ENCODE results near the gene ZBTB47.
A peak's percentile ranks its signal among the peaks of the same experiment; 100 is the strongest.

Gene ZBTB47

DNA sequence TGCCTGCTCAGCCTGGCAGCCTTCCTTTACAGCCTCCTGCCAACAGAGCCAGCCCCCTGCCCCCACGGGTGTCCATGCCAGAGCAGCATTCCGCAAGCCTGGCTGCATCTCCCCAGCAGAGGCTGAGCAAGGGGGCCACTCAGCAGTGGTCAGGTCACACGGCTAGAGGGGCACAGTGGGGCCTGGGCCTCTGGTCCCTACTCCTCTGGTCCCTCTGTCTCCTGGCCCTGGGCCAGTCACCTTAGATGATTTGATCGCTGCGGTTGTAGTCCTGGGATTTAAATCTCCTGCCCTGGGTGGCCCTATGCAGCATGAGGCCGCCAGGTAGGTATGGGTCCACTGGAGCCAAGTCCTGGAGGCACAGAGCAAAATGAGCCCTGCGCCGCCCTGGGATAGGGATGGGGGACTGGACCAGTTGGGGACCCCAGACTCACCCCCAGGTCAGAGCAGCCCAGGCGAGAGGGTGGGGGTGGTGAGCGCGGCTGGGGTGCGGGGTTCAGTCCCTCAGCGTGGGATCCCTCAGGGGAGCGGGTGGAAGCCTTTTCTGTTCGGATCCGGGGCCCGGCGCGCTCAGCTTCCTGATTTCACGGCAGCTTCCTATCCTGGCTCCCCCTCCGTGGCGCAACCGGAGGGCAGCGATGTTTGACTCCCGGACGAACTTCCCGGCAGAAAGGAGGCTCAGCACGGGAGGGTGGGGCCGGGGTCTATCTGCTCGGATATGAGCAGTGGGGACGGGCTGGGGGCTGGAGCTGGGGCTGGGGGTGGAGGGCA, at the start of gene ZBTB47:
TSS of gene ZBTB47 (plus strand) at position 138 of the 771 bp plus-strand sequence. CDS start 4,659 bp downstream, outside the sequence.
- no peak for DNase-seq (ENCODE audit: low read depth in 2 of 2)

DNA sequence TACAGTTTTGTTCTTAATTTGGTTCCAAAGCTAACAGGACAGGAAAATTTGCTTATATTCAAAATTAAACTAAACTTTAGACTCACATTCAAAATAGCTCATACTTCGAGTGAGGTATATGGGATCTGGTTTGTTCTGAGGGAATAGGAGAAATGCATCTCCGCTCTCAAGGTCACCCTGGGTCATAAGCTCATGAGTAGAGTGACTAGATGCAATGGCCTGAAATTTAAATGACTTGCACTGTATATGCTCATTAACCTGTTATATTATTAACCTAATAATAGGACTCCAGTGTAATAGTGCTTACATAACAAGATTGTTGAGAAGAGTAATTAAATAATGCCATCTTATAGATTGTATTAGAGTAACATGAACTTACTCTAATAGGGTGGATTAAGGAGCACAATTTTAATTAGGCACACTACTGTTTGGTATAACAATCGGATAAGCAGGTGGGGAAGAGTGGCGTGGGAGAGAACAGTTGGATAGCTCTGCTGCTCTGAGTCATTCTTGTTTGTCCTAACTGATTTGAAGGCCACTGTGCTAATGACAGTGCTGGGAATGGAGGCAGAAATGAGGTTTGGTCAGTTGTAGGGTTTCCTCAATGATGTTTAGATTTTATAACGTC, 47.8 kb upstream of the ZBTB47 start:
- DNase-seq (ENCODE audit: low read depth in 2 of 2), result no peak

DNA sequence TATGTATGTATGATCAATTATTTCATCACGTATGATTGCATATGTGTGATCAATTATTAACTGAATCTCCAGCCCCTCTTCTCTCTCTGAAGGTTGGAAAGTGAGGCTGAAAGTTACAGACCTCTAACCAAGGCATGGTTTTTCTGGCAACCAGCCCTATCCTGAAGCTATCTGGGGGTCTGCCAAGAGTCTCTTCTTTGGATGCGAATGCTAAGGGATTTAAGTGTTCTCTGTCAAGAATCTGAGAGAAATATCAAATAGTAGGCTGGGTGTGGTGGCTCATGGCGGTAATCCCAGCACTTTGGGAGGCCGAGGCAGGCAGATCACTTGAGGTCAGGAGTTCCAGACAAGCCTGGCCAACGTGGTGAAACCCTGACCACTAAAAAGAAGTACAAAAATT, 44.9 kb upstream of the ZBTB47 start:
- no peak for DNase-seq (ENCODE audit: low read depth in 2 of 2)

DNA sequence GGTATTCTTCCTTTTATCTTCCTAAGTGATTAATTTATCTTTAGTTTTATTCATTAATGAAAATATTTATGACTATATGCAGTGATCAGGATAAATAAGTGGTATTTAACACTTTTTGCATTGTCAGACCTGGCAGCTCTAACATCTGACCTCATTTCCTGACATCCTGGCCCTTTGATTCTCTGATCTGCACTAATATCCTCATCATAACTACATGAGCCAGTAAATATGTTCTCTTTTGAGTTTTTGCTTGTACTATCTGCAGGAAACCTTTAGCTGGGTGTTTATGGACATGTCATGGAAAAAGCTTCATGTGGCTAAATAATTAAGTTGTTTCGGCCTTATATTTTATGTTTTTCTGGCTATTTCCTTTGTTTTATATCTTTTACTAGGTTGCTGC, 42.5 kb upstream of the ZBTB47 start:
- DNase-seq (ENCODE audit: low read depth in 2 of 2), result no peak

DNA sequence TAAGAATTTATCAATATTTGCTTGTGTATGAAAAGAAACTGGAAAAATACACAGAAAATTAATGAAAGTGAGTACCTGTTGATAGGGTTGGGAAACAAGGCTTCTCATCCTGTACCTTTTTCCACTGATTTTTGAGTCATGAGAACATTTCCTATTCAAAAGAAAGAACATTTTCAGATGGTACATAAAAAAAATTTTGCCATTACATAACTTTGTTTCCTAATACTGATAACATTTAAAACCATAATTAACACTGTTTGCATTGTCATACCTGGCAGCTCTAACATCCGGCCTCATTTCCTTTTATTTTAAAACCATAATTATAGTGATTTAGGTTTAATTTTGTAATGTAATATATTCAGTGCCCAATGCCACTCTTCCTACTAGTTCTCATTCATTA, 41.3 kb upstream of the ZBTB47 start:
- DNase-seq (ENCODE audit: low read depth in 2 of 2), result no peak

DNA sequence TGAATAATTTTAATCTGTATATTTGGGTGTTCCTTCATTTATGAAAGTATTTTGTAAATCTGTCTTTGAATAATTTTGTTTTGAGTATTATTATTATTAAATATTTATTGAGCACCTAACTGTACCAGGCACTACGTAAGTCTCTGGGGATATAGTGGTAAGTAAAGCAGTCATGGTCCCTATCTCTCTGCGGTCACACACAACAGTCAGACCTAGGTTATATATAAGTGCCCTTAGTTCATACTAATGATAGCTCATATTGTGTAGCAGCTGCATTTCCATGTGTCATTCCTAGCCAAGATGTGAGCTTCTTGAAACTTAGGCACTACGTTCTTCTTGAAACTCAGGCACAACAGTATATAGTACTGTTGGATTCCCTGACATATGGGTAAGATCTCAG, 40.6 kb upstream of the ZBTB47 start:
- DNase-seq (ENCODE audit: low read depth in 2 of 2), result no peak

DNA sequence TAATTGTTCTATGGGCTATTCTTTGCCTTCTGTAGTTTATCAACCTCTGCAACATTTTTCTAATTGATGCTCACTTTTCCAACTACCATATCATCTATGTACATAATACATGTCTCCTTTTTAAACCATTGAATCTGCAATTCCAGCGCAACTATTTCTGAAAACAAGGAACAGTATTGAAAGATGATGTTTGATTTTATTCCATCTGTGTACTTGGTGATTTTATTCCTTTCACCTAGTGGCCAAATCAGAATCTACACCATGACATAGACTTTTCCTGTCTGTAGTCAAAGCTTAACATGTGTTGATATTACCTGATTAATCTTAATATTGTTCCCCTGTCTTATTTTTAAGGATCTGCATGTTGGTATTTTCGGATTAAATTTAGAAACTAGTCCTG, 40.0 kb upstream of the ZBTB47 start:
- DNase-seq (ENCODE audit: low read depth in 2 of 2), result no peak

DNA sequence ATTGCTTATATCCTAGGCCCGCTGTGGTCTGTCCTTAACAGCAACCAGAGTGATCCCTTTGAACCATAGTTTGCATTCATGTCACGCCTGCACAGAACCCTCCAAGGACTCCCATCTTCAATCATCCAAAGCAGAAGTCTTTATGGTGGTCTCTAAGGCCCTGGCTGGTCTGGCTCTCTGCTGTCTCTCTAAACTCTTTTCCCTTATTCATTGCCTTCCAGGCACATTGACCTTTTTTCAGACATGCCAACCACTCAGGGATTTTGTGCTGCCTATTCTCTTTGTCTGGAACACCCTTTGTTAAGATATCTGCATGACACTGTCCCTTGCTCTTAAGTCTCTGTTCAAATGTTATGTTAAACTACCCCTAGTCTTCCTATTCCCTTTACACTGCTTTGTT, 21.9 kb upstream of the ZBTB47 start:
- no peak for DNase-seq (ENCODE audit: low read depth in 2 of 2)

DNA sequence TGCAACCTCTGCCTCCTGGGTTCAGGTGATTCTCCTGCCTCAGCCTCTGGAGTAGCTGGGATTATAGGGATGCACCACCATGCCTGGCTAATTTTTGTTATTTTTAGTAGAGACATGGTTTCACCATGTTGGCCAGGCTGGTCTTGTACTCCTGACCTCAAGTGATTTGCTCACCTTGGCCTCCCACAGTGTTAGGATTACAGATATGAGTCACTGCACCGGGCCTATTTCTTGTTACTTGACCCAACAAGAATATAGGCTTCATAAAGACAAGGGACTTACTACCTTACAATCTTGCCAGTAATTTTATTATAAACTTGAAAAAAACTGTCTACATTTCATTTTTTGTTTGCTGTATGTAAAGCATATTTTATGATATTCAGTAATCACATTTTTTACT, 21.4 kb upstream of the ZBTB47 start:
- no peak for DNase-seq (ENCODE audit: low read depth in 2 of 2)

DNA sequence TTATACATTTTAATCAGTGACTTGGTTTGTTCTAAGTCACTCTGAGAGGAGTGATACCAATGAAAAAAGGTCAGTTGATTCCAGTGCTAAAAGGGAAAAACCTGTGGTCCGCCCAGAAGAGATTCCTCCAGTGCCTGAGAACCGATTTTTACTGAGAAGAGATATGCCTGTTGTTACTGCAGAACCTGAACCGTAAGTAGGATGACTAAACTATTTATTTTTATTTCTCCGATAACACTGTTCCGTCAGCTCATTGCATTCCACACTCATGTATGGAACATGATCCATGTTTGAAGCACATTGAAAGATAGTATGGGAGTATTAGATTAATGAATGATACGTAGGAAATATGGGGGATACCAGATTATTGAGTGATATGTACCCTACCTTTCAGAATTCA, 20.0 kb upstream of the ZBTB47 start:
- DNase-seq (ENCODE audit: low read depth in 2 of 2), result no peak

DNA sequence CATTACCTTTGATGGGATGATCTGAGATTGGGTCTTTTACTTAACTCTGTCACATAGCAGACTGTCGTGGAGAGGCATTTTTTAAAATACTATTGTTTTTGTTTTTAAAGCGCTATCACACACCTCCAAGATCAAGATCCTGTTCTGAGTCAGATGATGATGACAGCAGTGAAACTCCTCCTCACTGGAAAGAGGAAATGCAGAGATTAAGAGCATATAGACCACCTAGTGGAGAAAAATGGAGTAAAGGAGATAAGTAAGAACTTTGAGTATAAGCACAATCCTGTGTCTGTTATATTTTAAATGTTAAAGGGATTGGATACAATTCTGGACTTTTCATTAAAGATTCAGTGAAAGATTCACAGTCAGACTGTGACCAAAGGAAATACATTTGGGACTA, 18.4 kb upstream of the ZBTB47 start:
- no peak for DNase-seq (ENCODE audit: low read depth in 2 of 2)

DNA sequence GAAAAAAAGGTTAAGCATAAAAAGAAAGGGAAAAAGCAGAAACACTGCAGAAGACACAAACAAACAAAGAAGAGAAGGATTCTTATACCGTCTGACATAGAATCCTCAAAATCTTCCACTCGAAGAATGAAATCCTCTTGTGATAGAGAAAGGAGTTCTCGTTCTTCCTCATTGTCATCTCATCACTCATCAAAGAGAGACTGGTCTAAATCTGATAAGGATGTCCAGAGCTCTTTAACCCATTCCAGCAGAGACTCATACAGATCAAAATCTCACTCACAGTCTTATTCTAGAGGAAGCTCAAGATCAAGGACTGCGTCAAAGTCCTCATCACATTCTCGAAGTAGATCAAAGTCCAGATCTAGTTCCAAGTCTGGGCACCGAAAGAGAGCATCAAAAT, 16.5 kb upstream of the ZBTB47 start:
- no peak for DNase-seq (ENCODE audit: low read depth in 2 of 2)

DNA sequence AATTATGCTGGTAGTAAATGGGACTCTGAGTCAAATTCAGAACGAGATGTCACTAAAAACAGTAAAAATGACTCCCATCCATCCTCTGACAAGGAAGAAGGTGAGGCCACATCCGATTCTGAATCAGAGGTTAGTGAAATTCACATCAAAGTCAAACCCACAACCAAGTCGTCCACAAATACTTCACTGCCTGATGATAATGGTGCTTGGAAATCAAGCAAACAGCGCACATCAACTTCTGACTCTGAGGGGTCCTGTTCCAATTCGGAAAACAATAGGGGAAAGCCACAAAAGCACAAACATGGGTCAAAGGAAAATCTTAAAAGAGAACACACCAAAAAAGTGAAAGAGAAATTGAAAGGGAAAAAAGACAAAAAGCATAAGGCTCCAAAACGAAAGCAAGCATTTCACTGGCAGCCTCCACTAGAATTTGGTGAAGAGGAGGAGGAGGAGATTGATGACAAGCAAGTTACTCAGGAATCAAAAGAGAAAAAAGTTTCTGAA, 15.1 kb upstream of the ZBTB47 start:
- peak in 1 of 2 donors; percentile 39 for DNase-seq (ENCODE audit: low read depth in 2 of 2)

DNA sequence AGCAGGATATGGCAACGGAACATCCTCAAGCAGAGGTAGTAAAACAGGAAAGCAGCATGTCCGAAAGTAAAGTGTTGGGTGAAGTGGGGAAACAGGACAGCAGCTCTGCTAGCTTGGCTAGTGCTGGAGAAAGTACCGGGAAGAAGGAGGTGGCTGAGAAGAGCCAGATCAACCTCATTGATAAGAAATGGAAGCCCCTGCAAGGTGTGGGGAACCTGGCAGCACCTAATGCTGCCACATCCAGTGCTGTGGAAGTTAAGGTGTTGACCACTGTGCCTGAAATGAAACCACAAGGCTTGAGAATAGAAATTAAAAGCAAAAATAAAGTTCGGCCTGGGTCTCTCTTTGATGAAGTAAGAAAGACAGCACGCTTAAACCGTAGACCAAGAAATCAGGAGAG, 14.3 kb upstream of the ZBTB47 start:
- no peak for DNase-seq (ENCODE audit: low read depth in 2 of 2)

DNA sequence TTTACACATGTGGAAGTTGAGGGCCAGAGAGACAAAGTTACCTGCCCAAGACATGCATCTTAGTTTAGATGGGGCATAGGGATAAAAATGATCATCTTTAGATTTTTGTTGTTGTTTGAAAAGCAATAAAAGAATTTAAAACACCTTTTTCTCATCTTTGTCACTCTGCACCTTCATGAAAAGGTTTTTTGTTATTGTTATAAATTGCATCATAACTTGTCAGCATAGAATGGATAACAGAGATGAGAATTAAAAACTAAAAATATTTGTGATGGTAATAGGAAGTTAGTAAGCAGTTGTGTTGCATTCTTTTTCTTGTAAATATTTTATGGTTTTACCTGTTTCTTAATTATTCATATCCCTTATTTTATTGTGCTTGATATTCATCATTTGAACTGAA, 13.4 kb upstream of the ZBTB47 start:
- no peak for DNase-seq (ENCODE audit: low read depth in 2 of 2)

DNA sequence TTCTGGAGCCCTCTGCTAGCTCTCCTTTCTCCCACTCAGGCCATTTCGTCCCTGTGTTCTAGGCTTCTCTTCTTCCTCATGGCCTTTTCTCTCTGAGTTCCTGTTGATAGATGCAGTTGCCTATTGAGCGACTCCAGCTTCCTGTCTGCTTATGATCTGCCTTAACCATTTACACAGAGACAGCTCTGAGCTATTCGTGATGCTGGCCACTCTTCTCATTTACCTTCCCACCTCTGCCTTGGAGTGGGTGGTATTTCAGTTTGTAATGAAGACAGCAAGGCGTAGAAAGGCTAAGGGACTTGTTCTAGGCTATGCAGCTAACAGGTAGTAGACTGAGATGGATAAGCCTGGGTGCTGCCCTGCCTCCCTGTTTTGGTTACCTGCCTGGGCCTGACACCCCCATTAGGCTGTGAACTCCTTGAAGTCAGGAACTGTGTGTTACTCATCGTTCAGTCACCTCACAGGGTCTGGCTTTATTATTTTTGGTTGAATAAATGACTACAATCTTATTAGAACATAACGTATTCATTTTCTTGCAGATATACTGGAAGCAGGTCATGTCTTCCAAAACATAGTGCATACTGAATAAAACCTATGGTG, 12.6 kb upstream of the ZBTB47 start:
- DNase-seq (ENCODE audit: low read depth in 2 of 2), result no peak

DNA sequence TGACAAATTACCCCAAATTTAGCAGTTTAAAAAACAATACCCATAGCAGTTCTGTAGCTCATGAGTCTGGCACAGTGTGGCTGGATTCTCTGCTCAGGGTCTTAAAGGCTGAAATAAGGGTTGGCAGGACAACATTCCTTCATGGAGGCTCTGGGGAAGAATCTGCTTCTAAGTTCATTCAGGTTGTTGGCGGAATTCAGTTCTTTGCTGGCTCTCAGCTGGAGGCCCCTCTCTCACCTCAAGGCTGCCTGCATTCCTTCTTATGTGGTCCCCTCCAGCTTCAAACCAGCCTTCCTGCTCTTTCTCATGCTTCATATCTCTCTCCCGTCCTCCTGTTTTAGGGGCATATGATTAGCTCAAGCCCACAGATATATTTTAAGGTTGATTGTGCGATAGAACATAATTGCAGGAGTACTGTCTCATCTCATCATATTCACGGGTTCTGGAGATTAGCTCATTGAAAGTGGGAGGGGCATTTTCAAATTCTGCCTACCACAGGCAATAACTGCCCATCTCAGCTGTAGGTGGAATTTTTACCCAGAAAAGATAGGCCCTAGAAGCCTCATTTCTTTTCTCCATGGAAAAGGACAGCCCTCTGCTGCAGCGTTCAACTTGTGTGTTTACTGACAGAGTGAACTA, 5.6 kb upstream of the ZBTB47 start:
- no peak for DNase-seq (ENCODE audit: low read depth in 2 of 2)

DNA sequence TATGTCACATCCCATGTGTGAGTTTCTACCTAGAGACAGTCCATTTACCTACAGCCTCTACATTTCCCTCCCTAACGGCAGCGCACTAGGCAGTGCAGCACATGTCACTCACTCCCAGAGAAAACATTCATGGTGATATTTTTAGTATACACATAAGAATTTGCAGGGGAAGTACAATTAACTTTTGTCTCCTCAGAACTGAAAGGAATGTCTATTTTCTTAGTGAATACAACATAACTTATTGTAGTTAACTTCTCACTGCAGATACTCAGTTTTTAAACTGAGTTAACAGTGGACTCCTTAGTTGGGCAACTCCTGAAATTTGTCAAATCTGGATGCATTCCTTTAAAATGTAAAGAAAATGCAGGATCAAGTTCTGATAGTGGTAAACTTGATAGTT, 4.5 kb upstream of the ZBTB47 start:
- DNase-seq (ENCODE audit: low read depth in 2 of 2), result no peak

DNA sequence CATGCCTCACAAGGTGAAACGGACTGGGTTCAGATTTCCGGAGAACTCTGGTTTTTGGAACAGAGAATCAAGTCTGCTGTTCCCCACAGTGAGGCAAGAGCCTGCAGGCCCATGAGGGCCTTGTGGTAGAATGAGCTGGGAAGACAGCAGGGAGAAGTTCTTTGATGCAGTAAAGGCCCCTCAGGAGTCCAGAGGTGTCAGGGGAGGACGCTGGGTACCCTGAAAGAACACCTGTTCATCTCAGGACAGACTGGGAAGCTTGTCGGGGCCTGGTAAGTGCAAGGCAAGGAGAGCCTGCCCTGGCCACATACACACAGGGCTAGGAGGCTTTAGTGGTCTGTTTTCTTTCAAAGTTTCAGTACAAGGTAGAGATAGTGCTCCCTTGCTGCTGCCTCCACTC, 3.7 kb upstream of the ZBTB47 start:
- no peak for DNase-seq (ENCODE audit: low read depth in 2 of 2)

DNA sequence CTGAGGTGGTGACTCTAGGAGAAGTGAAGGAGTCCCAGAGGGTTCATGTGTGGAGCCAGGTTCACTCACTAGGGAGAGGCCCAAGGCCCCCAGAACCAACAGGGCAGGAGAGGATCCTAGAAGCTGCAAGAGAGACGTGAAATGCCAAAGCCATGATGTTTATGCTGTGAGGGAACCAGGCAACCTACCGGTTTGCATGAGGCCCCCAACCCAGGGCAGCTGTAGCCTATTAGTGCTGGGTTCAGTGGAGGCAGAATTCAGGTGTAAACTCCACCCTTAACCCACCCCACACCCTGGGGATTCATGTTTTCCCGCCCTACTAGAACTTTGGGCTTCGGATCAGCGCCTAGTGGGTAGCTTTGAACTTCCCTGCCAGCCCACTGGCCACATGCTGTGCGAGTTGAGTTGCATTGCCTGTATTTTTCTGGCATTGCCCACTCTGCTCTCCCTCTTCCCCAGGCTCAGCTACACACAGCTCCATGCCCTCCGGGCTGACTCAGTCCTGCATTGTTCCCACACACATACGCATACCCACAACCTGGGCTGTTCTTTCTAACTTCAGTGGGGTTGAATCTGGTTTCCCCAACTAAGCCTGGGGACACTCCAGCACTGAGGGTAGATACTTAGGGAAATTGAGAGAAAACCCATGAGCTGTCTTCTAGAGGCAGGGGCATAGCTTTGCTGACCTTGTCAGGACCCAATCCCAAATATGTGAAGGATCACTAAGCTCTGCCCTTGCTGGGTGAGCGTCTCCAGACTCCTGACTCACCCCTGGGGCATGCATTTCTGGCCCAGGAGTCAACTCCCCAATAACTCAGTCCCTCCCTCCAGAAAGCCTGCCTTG, 2.0 kb upstream of the ZBTB47 start:
- DNase-seq (ENCODE audit: low read depth in 2 of 2), result no peak

DNA sequence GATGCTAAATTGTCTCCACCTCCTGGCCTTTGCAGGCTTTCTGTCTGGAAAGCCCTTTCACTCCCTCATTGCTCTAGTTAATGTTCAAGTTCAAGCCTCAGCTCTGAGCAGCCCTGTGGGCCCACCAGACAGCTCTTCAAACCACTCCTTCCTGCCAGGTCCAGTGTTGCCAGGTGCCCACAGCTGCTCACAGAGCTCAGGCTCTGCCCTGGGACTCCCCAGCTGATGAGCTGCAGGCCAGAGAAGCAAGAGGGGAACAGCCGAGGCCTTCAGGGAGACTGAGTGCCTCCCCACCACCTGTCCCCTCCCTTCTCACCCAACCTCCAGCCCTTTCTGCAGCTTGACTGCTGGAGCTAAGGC, 1.3 kb upstream of the ZBTB47 start:
- no peak for DNase-seq (ENCODE audit: low read depth in 2 of 2)
